Body of pancreas (tissue), 4 donors: ENCODE data around the gene CAPN1. TPM values are rescaled to one million over a fixed set of nuclear protein-coding genes. Genes with fewer than 3 reads are reported as not detected.

Experiments used
- ATAC-seq: fragments of 150-250 bp; one replicate; pipeline ENCODE4 v1.9.1; 2016
- DNase-seq, 4 donors: peaks; one replicate each; pipeline ENCODE4 v3.0.0-alpha.2; 2019
- H3K27ac ChIP-seq, 4 donors: fragments of 200-600 bp; sonication (generic); 1 replicate in 3 of 4; 2 replicates in 1 of 4; pipeline versions ENCODE4 v1.5.1 to v1.6.1; 2016 to 2019; ENCODE audit warnings: mild to moderate bottlenecking in 1 of 4, mixed read lengths in 1 of 4, moderate library complexity in 1 of 4
- H3K27me3 ChIP-seq, 2 donors: fragments of 200-600 bp; sonication (generic); one replicate each; pipeline ENCODE4 v1.6.0; 2016; ENCODE audit warnings: mild to moderate bottlenecking in 1 of 2
- H3K36me3 ChIP-seq, 2 donors: fragments of 200-600 bp; sonication (generic); replicated peaks in 1 of 2; 2 replicates each; pipeline ENCODE4 v1.5.1; 2016; ENCODE audit warnings: low read depth in 2 of 2; ENCODE audit not compliant: insufficient read depth in 1 of 2
- H3K4me1 ChIP-seq: fragments of 200-600 bp; sonication (generic); one replicate; pipeline ENCODE4 v1.6.0; 2016
- H3K4me3 ChIP-seq, 2 donors: fragments of 200-600 bp; sonication (generic); 1 replicate in 1 of 2; 2 replicates in 1 of 2; pipeline ENCODE4 v1.5.1; 2016 to 2019
- H3K9me3 ChIP-seq, 3 donors: fragments of 200-600 bp; sonication (generic); 1 replicate in 2 of 3; 2 replicates in 1 of 3; pipeline ENCODE4 v1.5.1; 2016
- POLR2A ChIP-seq, 3 donors: fragments of 450-650 bp; IDR thresholded peaks; one replicate each; pipeline ENCODE4 v1.6.1; 2016; ENCODE audit warnings: antibody characterized with exemption in 3 of 3, mild to moderate bottlenecking in 2 of 3
- WGBS, 2 donors: methylation state at CpG; one replicate each; pipeline ENCODE4 v1.1.5; 2017; 5-methylcytosine and 5-hydroxymethylcytosine counted together
- intact Hi-C: fragments of 100-400 bp; cut with DNase I; formaldehyde crosslinking; loops from one replicate; pipeline ENCODE4 v1.15.1; 2023
- total RNA-seq, 2 donors: library from RNA; depleted of rRNA; stranded (reverse); fragments of >200 nt; gene quantifications; one replicate each; pipeline ENCODE4 v1.1.0, GENCODE V29; 2016
- TF ChIP-seq, protein P1 (sequence below), 7 experiments: fragments of 450-650 bp in 4 of 7; fragments of 200-600 bp in 3 of 7; sonication (generic) in 3 of 7; IDR thresholded peaks; one replicate each; pipeline ENCODE4 v1.5.1; 2016 to 2019; ENCODE audit warnings: antibody characterized with exemption in 7 of 7

The CAPN1 gene
- total RNA-seq, 2 donors from 2014 or later: 142 to 245 TPM

DNA sequence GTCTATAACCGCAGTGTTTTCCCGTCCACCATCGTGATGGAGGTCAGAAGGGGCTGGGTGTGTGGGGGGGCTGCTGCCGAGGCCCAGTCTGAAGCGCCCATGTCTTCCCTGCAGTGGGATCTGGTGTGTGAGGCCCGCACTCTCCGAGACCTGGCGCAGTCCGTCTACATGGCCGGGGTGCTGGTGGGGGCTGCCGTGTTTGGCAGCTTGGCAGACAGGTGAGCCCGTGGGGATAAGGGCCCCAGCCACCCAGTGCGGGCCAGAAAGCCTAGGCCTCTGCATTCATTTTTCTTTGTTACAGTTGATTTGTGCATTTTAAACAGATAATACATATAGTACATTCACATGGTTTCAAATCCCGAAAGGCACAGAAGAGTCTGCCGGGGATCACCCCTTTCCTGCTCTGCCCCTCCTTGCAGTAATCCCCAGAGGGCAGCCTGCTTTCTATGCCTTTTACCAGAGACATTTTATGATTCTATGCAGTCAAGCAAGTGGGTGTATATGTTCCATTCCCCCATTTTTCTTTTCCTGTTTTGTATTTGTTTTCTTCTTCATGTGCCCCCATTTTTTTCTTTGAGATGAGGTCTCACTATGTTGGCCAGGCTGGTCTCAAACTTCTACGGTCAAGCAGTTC lies 32.6 kb downstream of the CAPN1 start:
- no peaks in the 10 kb centered on the region for H3K27me3 ChIP-seq
- peaks cover 6% of the 10 kb centered on the region for H3K4me1 ChIP-seq
- no peak overlapping the region for H3K4me3 ChIP-seq
- no peak for ATAC-seq
- TF ChIP-seq, protein P1, sequence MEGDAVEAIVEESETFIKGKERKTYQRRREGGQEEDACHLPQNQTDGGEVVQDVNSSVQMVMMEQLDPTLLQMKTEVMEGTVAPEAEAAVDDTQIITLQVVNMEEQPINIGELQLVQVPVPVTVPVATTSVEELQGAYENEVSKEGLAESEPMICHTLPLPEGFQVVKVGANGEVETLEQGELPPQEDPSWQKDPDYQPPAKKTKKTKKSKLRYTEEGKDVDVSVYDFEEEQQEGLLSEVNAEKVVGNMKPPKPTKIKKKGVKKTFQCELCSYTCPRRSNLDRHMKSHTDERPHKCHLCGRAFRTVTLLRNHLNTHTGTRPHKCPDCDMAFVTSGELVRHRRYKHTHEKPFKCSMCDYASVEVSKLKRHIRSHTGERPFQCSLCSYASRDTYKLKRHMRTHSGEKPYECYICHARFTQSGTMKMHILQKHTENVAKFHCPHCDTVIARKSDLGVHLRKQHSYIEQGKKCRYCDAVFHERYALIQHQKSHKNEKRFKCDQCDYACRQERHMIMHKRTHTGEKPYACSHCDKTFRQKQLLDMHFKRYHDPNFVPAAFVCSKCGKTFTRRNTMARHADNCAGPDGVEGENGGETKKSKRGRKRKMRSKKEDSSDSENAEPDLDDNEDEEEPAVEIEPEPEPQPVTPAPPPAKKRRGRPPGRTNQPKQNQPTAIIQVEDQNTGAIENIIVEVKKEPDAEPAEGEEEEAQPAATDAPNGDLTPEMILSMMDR (IDR thresholded peaks at IDR 0.05): no peak
- no peak for TF ChIP-seq POLR2A (IDR thresholded peaks at IDR 0.05)
- H3K36me3 ChIP-seq: peaks cover 10 to 14% of the 10 kb centered on the region in 2 donors
- no peak overlapping the region for H3K27ac ChIP-seq
- DNase-seq: no peak
- intact Hi-C loops: no loop called here
- 82 to 84% methylated on average over 4 to 16 of the region's 16 CpGs for WGBS, 2 donors
- no peaks in the 10 kb centered on the region for H3K9me3 ChIP-seq

DNA sequence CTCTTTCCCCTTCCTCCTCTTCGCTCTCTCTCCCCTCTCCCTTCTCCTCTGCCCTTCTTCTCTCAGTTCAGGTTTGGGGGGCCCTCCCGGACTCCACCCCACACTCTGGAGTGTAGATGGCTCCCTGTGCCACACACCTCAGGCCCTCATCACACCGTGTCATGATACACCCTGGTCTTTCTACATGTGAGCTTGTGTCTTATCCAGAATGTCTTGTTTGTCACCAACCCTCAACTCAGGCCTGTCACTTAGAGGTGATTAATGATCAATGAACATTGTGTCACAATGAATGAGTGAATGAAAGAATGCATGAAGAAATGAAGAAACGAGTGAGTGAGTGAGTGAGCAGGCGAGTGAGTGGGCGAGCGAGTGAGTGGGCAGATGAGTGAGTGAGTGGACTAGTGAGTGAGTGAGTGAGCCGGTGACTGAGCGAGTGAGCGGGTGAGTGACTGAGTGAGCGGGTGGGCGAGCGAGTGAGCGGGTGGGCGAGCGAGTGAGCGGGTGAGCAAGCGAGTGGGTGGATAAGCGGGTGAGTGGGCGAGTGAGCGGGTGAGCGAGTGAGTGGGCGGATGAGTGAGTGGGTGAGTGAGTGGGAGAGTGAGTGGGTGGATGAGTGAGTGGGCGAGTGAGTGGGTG lies 33.8 kb downstream of the CAPN1 start:
- no peaks in the 10 kb centered on the region for H3K27me3 ChIP-seq
- intact Hi-C loops: no loop called here
- ATAC-seq (no peak), DNase-seq (no peak)
- peaks cover 1 to 2% of the 10 kb centered on the region in 2 donors for H3K36me3 ChIP-seq
- no peak for TF ChIP-seq POLR2A (IDR thresholded peaks at IDR 0.05)
- WGBS, 2 donors: 84 to 90% methylated on average over 24 of the region's 24 CpGs
- H3K4me1 ChIP-seq: peaks cover 2% of the 10 kb centered on the region
- H3K27ac ChIP-seq: no peak overlapping the region
- H3K9me3 ChIP-seq: no peaks in the 10 kb centered on the region
- H3K4me3 ChIP-seq: no peak overlapping the region

DNA sequence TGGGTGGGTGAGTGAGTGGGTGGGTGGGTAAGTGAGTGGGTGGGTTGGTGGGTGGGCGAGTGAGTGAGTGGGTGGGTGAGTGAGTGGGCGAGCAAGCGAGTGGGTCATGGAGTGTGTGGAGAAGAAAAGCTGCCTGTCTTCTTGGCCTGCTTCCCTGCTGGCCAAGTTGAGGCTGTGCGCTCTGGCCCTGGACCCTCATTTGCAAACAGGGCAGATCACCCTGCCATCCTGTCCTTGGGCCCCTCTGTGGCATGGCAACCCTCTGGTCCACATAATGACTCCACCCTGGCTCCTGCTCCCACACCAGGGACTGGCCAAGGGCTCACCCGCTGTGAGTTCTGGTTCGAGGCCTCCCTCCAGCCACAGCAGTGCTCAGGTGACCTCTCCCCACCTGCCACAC lies 35.1 kb downstream of the CAPN1 start:
- no peak for ATAC-seq
- no peaks in the 10 kb centered on the region for H3K36me3 ChIP-seq
- 84 to 87% methylated on average over 5 to 6 of the region's 6 CpGs for WGBS, 2 donors
- no peaks in the 10 kb centered on the region for H3K4me1 ChIP-seq
- H3K9me3 ChIP-seq: no peaks in the 10 kb centered on the region
- DNase-seq: no peak
- H3K4me3 ChIP-seq: no peak overlapping the region
- H3K27ac ChIP-seq: no peak overlapping the region
- no peaks in the 10 kb centered on the region for H3K27me3 ChIP-seq
- intact Hi-C loops: no loop called here
- TF ChIP-seq, protein P1 (IDR thresholded peaks at IDR 0.05): no peak
- TF ChIP-seq POLR2A (IDR thresholded peaks at IDR 0.05): no peak

DNA sequence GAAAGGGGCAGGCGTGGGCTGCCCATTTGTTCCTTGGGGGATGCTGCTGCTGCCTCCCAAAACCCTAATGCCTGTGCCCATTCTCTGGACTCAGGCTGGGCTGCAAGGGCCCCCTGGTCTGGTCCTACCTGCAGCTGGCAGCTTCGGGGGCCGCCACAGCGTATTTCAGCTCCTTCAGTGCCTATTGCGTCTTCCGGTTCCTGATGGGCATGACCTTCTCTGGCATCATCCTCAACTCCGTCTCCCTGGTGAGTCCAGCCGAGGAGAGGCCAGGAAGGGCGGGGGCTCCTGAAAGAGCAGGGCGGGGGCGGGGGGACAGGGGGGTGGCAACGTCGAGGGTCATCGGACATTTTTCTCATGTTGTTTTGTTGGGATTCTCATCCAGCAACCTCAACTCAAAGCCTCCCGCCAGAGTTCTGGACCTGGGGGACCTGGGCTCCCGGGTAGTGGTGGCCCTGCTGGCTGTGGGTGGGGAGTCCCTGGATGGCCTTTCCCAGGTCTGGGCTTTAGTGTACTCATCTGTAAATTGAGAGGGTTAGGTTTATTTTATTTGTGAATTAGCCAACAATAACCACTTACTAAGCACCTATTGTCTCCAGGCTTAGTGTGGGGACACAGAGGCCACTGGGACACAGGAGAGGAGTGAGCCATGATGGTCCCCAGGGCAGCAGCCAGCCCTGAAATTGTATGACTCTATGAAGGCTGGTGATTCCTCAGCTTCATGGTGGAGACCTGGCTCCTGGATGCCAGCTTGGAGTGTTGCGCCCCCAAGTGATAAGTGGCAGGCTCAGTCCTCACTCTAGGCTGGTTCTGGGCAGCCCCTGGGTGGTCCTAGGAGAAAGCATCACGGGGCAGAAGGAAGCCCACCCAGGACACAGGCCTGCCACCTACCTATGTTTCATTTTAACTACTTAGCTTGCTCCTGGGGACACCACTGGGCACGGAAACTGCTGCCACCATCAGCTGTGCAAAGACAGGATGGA lies 36.0 kb downstream of the CAPN1 start:
- Histone ChIP-seq H3K27ac (no peak overlapping the region), H3K36me3 (no peaks in the 10 kb centered on the region), H3K4me1 (no peaks in the 10 kb centered on the region), H3K9me3 (no peaks in the 10 kb centered on the region), H3K27me3 (no peaks in the 10 kb centered on the region), H3K4me3 (no peak overlapping the region)
- no peak for ATAC-seq
- no peak for DNase-seq
- TF ChIP-seq, protein P1 (IDR thresholded peaks at IDR 0.05): no peak
- TF ChIP-seq POLR2A (IDR thresholded peaks at IDR 0.05): no peak
- intact Hi-C loops: no loop called here
- WGBS, 2 donors: 83 to 84% methylated on average over 15 to 19 of the region's 19 CpGs

DNA sequence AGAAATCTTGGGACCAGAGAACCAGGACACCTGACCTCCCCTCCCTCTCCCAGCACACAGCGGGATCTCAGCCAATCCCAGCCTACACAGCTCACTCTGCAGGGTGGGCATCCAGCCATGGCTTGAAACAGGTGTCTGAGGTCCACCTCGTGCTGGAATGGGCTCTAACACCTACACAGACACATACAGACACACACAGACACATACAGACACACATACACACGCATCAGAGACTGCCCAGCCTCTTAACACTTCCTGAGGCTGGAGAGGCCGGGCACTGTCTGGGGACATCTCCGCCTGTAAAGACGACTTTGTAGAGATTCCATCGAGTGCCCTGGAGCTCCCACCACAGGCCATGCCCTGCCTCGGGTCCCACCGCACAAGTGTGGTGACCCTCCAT lies 36.7 kb downstream of the CAPN1 start:
- TF ChIP-seq, protein P1 (IDR thresholded peaks at IDR 0.05): no peak
- no peak for TF ChIP-seq POLR2A (IDR thresholded peaks at IDR 0.05)
- Histone ChIP-seq H3K27ac (no peak overlapping the region), H3K4me1 (no peaks in the 10 kb centered on the region), H3K9me3 (no peaks in the 10 kb centered on the region), H3K4me3 (no peak overlapping the region), H3K27me3 (no peaks in the 10 kb centered on the region), H3K36me3 (no peaks in the 10 kb centered on the region)
- WGBS, 2 donors: 79 to 100% methylated on average over 1 to 9 of the region's 9 CpGs
- no peak for ATAC-seq
- intact Hi-C loops: no loop called here
- no peak for DNase-seq
